Measurements from ENCODE around the gene DUT.

DNA sequence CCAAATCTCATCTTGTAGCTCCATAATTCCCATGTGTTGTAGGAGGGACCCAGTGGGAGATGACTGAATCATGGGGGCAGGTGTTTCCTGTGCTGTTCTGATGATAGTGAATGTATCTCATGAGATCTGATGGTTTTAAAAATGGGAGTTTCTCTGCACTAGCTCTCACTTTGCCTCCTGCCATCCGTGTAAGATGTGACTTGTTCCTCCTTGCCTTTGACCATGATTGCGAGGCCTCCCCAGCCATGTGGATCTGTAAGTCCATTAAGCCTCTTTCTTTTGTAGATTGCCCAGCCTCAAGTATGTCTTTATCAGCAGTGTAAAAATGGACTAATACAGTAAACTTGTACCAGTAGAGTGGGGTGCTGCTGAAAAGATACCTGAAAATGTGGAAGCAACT lies 44.5 kb downstream of the DUT start:
- TF ChIP-seq CTCF (IDR thresholded peaks at IDR 0.05), result no peak
- TF ChIP-seq POLR2A (IDR thresholded peaks at IDR 0.05), result no peak
- no peak for TF ChIP-seq EP300 (IDR thresholded peaks at IDR 0.05)
